Astrocyte (in vitro differentiated cells and primary cell): ENCODE results near the gene CACNA1F. TPM values are rescaled to one million over a fixed set of nuclear protein-coding genes. Genes with fewer than 3 reads are reported as not detected.

Experiments
- DNase-seq: peaks from one replicate; pipeline ENCODE4 v3.0.0-alpha.2; 2010; ENCODE audit warnings: low read depth
- FAIRE-seq: peaks from 2 replicates; lab custom pipeline; 2011; peaks lifted over from hg19 to GRCh38; lab: Jason Lieb, UNC
- H2AFZ ChIP-seq: 2 replicates; pipeline ENCODE4 v1.6.0; 2012; ENCODE audit warnings: low read depth, low read length, inconsistent platforms
- H3K27ac ChIP-seq: 2 replicates; pipeline ENCODE4 v1.5.1; 2011; ENCODE audit warnings: low read depth, low read length, inconsistent platforms
- H3K27me3 ChIP-seq: 2 replicates; pipeline ENCODE4 v1.6.0; 2011; ENCODE audit warnings: low read length, inconsistent platforms; ENCODE audit not compliant: insufficient read depth
- H3K36me3 ChIP-seq: 2 replicates; pipeline ENCODE4 v1.5.1; 2011; ENCODE audit warnings: low read length, inconsistent platforms; ENCODE audit not compliant: insufficient read depth
- H3K4me1 ChIP-seq: 2 replicates; pipeline ENCODE4 v1.5.1; 2011; ENCODE audit warnings: low read length, inconsistent platforms; ENCODE audit not compliant: insufficient read depth
- H3K4me2 ChIP-seq: 2 replicates; pipeline ENCODE4 v1.6.0; 2012; ENCODE audit warnings: low read length, inconsistent platforms
- H3K4me3 ChIP-seq: 2 replicates; pipeline ENCODE4 v1.5.1; 2011; ENCODE audit warnings: low read depth, mild to moderate bottlenecking, low read length, inconsistent platforms; ENCODE audit not compliant: insufficient read depth
- H3K79me2 ChIP-seq: 2 replicates; pipeline ENCODE4 v1.6.0; 2012; ENCODE audit warnings: mild to moderate bottlenecking, low read length, inconsistent platforms; ENCODE audit not compliant: insufficient read depth
- H3K9ac ChIP-seq: 2 replicates; pipeline ENCODE4 v1.6.0; 2012; ENCODE audit warnings: mild to moderate bottlenecking, low read length, inconsistent platforms
- H3K9me3 ChIP-seq: 2 replicates; pipeline ENCODE4 v1.5.1; 2012; ENCODE audit warnings: low read depth, mild to moderate bottlenecking, low read length, inconsistent platforms; ENCODE audit not compliant: insufficient read depth
- H4K20me1 ChIP-seq: 2 replicates; pipeline ENCODE4 v1.6.0; 2012; ENCODE audit warnings: low read length, inconsistent platforms; ENCODE audit not compliant: insufficient read depth
- H3K27ac Mint-ChIP-seq: one replicate; pipeline ENCODE4 v1.8.0; 2021; ENCODE audit warnings: mild to moderate bottlenecking, mixed read lengths; ENCODE audit not compliant: unreplicated experiment
- H3K27me3 Mint-ChIP-seq: one replicate; pipeline ENCODE4 v1.8.0; 2021; ENCODE audit warnings: low read depth, mixed read lengths; ENCODE audit not compliant: unreplicated experiment
- H3K36me3 Mint-ChIP-seq: one replicate; pipeline ENCODE4 v1.8.0; 2021; ENCODE audit warnings: low read depth, mixed read lengths; ENCODE audit not compliant: unreplicated experiment
- H3K4me1 Mint-ChIP-seq: one replicate; pipeline ENCODE4 v1.8.0; 2021; ENCODE audit warnings: low read depth, mixed read lengths; ENCODE audit not compliant: unreplicated experiment
- H3K4me3 Mint-ChIP-seq: one replicate; pipeline ENCODE4 v1.8.0; 2021; ENCODE audit warnings: mild to moderate bottlenecking, moderate library complexity, mixed read lengths; ENCODE audit not compliant: unreplicated experiment
- H3K9me3 Mint-ChIP-seq: one replicate; pipeline ENCODE4 v1.8.0; 2021; ENCODE audit warnings: mild to moderate bottlenecking, mixed read lengths; ENCODE audit not compliant: unreplicated experiment
- EZH2 ChIP-seq: IDR thresholded peaks from 2 replicates; pipeline ENCODE4 v1.6.1; 2012; ENCODE audit warnings: mild to moderate bottlenecking, low read length, inconsistent platforms; ENCODE audit not compliant: insufficient read depth
- total RNA-seq: library from RNA; stranded (reverse); gene quantifications from 2 replicates; pipeline ENCODE4 v1.2.1, GENCODE V29; 2021
- TF ChIP-seq, protein P1 (sequence below): IDR thresholded peaks from 2 replicates; pipeline ENCODE4 v1.5.1; 2011; ENCODE audit warnings: low read depth, mild to moderate bottlenecking, inconsistent platforms, low read length, moderate library complexity; ENCODE audit not compliant: insufficient read depth

The CACNA1F gene
- total RNA-seq, 1 donor from 2014 or later, result not detected

DNA sequence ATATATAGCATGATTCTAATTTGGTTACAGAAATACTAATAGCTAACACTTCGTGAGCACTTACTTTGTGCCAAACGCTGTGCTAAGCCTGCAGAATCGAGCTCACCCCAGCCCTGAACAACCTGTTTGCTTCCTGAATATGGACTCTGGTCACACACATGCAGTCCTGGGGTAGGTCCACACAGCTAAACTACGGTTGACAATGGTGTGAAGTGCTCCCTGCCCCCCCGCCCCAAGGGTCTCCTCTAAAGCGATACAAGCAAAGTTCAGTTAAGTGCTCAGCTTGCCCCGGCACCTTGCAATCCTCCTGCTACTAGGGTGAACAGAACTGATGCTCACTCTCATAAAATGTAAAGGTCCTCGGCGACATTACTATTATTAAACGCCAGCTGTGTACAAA, 30.5 kb upstream of the CACNA1F start:
- Histone ChIP-seq H4K20me1 (no peaks in the 10 kb centered on the region), H3K9ac (no peak overlapping the region), H3K27me3 (no peaks in the 10 kb centered on the region), H3K79me2 (no peaks in the 10 kb centered on the region), H3K36me3 (no peaks in the 10 kb centered on the region), H3K27ac (no peak overlapping the region), H3K4me3 (no peak overlapping the region), H3K4me1 (no peaks in the 10 kb centered on the region), H3K9me3 (no peaks in the 10 kb centered on the region), H2AFZ (no peak overlapping the region), H3K4me2 (no peak overlapping the region)
- TF ChIP-seq, protein P1, sequence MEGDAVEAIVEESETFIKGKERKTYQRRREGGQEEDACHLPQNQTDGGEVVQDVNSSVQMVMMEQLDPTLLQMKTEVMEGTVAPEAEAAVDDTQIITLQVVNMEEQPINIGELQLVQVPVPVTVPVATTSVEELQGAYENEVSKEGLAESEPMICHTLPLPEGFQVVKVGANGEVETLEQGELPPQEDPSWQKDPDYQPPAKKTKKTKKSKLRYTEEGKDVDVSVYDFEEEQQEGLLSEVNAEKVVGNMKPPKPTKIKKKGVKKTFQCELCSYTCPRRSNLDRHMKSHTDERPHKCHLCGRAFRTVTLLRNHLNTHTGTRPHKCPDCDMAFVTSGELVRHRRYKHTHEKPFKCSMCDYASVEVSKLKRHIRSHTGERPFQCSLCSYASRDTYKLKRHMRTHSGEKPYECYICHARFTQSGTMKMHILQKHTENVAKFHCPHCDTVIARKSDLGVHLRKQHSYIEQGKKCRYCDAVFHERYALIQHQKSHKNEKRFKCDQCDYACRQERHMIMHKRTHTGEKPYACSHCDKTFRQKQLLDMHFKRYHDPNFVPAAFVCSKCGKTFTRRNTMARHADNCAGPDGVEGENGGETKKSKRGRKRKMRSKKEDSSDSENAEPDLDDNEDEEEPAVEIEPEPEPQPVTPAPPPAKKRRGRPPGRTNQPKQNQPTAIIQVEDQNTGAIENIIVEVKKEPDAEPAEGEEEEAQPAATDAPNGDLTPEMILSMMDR, result no peak
- no peak for TF ChIP-seq EZH2
- Mint-ChIP-seq H3K4me3 (no peak overlapping the region), H3K36me3 (no peaks in the 10 kb centered on the region), H3K4me1 (peaks cover 2% of the 10 kb centered on the region), H3K27me3 (peaks cover 2% of the 10 kb centered on the region), H3K9me3 (no peaks in the 10 kb centered on the region), H3K27ac (no peak overlapping the region)
- FAIRE-seq (no peak), DNase-seq (no peak)

DNA sequence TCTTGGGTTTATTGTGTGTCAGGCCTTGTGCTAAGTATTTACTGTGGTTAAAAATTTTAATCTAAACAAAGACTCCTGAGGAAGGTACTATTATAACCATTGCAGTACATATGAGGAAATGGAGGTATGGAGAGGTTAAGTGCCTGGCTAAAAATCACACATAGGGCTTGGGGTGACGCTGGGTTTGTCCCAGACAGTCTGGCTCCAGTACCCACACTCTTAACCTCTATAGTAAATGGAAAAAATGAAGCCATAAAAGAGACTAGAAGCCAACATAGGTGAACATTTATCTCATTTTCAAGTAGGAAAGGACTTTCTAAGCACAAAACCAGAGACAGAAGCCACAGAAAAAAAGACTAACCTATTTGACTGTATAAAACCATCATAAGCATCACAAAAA, 29.5 kb upstream of the CACNA1F start:
- FAIRE-seq, result no peak
- no peak overlapping the region for H3K4me3 Mint-ChIP-seq
- TF ChIP-seq, protein P1, result no peak
- TF ChIP-seq EZH2, result no peak
- no peaks in the 10 kb centered on the region for H3K79me2 ChIP-seq
- H3K9me3 ChIP-seq, result no peaks in the 10 kb centered on the region
- H3K36me3 ChIP-seq, result no peaks in the 10 kb centered on the region
- DNase-seq, result no peak
- H3K9me3 Mint-ChIP-seq, result no peaks in the 10 kb centered on the region
- no peak overlapping the region for H3K27ac ChIP-seq
- H3K27ac Mint-ChIP-seq, result no peak overlapping the region
- peaks cover 2% of the 10 kb centered on the region for H3K4me1 Mint-ChIP-seq
- no peaks in the 10 kb centered on the region for H3K4me1 ChIP-seq
- H3K4me3 ChIP-seq, result no peak overlapping the region
- no peaks in the 10 kb centered on the region for H3K36me3 Mint-ChIP-seq
- H3K27me3 ChIP-seq, result no peaks in the 10 kb centered on the region
- H4K20me1 ChIP-seq, result no peaks in the 10 kb centered on the region
- H3K9ac ChIP-seq, result no peak overlapping the region
- peaks cover 2% of the 10 kb centered on the region for H3K27me3 Mint-ChIP-seq
- H2AFZ ChIP-seq, result no peak overlapping the region
- H3K4me2 ChIP-seq, result no peak overlapping the region

DNA sequence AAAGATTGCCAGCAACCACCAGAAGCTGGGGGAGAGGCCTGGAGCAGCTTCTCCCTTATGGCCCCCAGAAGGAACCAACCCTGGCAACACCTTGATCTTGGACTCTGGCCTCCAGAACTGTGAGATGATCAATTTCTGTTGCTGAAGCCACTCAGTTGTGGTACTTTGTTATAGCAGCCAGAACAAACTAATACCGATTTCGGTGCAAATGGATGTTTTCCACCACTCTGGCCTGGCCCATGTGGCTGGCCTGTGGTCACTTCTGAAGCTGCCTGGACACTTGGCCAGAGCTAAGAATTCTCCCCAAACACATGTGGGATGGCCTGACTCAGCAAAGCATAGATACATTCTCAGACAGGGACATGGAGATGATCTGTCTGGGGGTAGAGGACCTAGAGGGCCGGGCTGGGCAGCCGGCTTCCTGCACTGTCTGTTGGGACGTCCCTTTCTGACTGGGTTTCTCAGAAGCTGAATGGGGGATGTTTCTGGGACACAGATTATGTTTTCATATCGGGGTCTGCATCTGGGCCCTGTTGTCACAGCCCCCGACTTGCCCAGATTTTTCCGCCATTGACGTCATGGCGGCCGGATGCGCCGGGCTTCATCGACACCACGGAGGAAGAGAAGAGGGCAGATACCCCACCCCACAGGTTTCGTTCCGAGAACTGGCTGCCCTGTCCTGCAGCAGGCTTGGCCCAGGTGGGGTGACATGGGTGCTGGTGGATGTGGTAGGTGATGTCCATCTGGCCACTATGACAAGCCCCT, 27.3 kb upstream of the CACNA1F start:
- TF ChIP-seq, protein P1, result no peak
- H3K4me3 Mint-ChIP-seq, result no peak overlapping the region
- no peak for FAIRE-seq

More for the DNA sequence above, 27.3 kb upstream of the CACNA1F start:
- no peaks in the 10 kb centered on the region for H3K27me3 ChIP-seq
- H3K36me3 ChIP-seq, result no peaks in the 10 kb centered on the region
- Mint-ChIP-seq H3K4me1 (peaks cover 2% of the 10 kb centered on the region), H3K36me3 (no peaks in the 10 kb centered on the region), H3K9me3 (no peaks in the 10 kb centered on the region), H3K27me3 (peaks cover 2% of the 10 kb centered on the region), H3K27ac (peak overlapping the region; percentile 78)
- no peaks in the 10 kb centered on the region for H4K20me1 ChIP-seq
- H2AFZ ChIP-seq, result no peak overlapping the region
- no peaks in the 10 kb centered on the region for H3K4me1 ChIP-seq
- no peak overlapping the region for H3K27ac ChIP-seq
- H3K9ac ChIP-seq, result no peak overlapping the region
- H3K4me2 ChIP-seq, result no peak overlapping the region
- DNase-seq, result no peak
- H3K9me3 ChIP-seq, result no peaks in the 10 kb centered on the region
- H3K4me3 ChIP-seq, result no peak overlapping the region
- no peaks in the 10 kb centered on the region for H3K79me2 ChIP-seq
